Liver (tissue), 3 donors: Measurements from ENCODE around the gene ZBTB47.

ENCODE experiments used
- ATF3 ChIP-seq: IDR thresholded peaks from 2 replicates; pipeline ENCODE4 v1.6.1; 2016; ENCODE audit warnings: antibody characterized with exemption
- CTCF ChIP-seq: fragments of 150-350 bp; IDR thresholded peaks from 2 replicates; pipeline ENCODE4 v1.5.1; 2017; ENCODE audit warnings: improper control_type of control experiment, low read depth, low read length; ENCODE audit not compliant: missing input control
- FOXA1 ChIP-seq: IDR thresholded peaks from 2 replicates; pipeline ENCODE4 v1.6.1; 2016; ENCODE audit warnings: antibody characterized with exemption
- HNF4A ChIP-seq, 2 donors: conservative IDR thresholded peaks; 2 replicates each; pipeline ENCODE4 v1.6.1; 2016; ENCODE audit warnings: antibody characterized with exemption in 2 of 2, mild to moderate bottlenecking in 2 of 2
- JUND ChIP-seq, 2 donors: IDR thresholded peaks; 2 replicates each; pipeline ENCODE4 v1.6.1; 2016; ENCODE audit warnings: antibody characterized with exemption in 2 of 2
- RAD21 ChIP-seq, 2 donors: IDR thresholded peaks; 2 replicates each; pipeline ENCODE4 v1.6.1; 2016; ENCODE audit warnings: antibody characterized with exemption in 2 of 2, mild to moderate bottlenecking in 2 of 2
- REST ChIP-seq: IDR thresholded peaks from 2 replicates; pipeline ENCODE4 v1.6.1; 2016; ENCODE audit warnings: antibody characterized with exemption, mild to moderate bottlenecking
- SP1 ChIP-seq: IDR thresholded peaks from 2 replicates; pipeline ENCODE4 v1.6.1; 2018; ENCODE audit warnings: antibody characterized with exemption, mild to moderate bottlenecking
- TAF1 ChIP-seq: conservative IDR thresholded peaks from 2 replicates; pipeline ENCODE4 v1.6.1; 2016; ENCODE audit warnings: antibody characterized with exemption, mild to moderate bottlenecking
- YY1 ChIP-seq: IDR thresholded peaks from 2 replicates; pipeline ENCODE4 v1.6.1; 2016; ENCODE audit warnings: antibody characterized with exemption, mild to moderate bottlenecking
- donor health status: healthy.
- donor health status: healthy.

GRCh38 chr3:42639192-42639591 is 14.3 kb upstream of the ZBTB47 start:
- TF ChIP-seq HNF4A (conservative IDR thresholded peaks at IDR 0.05) (no peak), CTCF (no peak), YY1 (no peak), ATF3 (no peak), TAF1 (no peak), RAD21 (IDR thresholded peaks at IDR 0.05) (no peak), SP1 (no peak), REST (no peak), FOXA1 (no peak), JUND (IDR thresholded peaks at IDR 0.05) (no peak)
